ENCODE data around the gene CACNA2D3.

Gene CACNA2D3

GRCh38 chr3:54123003-54123775 lies 837 bp downstream of the CACNA2D3 start:
- peaks cover 2 to 5% of the 10 kb centered on the region in 2 donors for H3K4me1 ChIP-seq (ENCODE audit: control insufficient read depth in 2 of 2, insufficient read depth in 1 of 2, low read depth in 1 of 2, low read length in 2 of 2)
- no peak overlapping the region for H3K23ac ChIP-seq (ENCODE audit: low read depth, low read length, poor library complexity)
- no peak overlapping the region for H2BK120ac ChIP-seq (ENCODE audit: low read depth, low read length)
- no peak overlapping the region for H3K27ac ChIP-seq (replicated peaks; ENCODE audit: low read length)
- peak overlapping the region in 1 of 2 donors; percentile 81 for H3K4me3 ChIP-seq (ENCODE audit: low read length in 2 of 2)
- no CpG with 5 or more reads among the region's 32 CpGs for WGBS, 2 donors (ENCODE audit: extremely low coverage in 2 of 2, insufficient read length in 2 of 2, insufficient replicate concordance in 1 of 2)
- H3K9ac ChIP-seq (ENCODE audit: low read depth, low read length, poor library complexity): no peak overlapping the region
- H3K9me3 ChIP-seq (replicated peaks in 1 of 2; ENCODE audit: control insufficient read depth in 2 of 2, insufficient read depth in 1 of 2, low read depth in 1 of 2, low read length in 2 of 2): no peaks in the 10 kb centered on the region
- H2BK5ac ChIP-seq (ENCODE audit: low read length): no peak overlapping the region
- H3K18ac ChIP-seq (ENCODE audit: low read length): no peak overlapping the region
- no peaks in the 10 kb centered on the region for H3K36me3 ChIP-seq (replicated peaks in 1 of 2; ENCODE audit: control insufficient read depth in 2 of 2, insufficient read depth in 2 of 2, low read length in 2 of 2)
- H3K4ac ChIP-seq (ENCODE audit: low read length): no peak overlapping the region
- H4K8ac ChIP-seq (ENCODE audit: low read depth, low read length): no peak overlapping the region
- H2AK5ac ChIP-seq (ENCODE audit: low read depth, low read length): no peak overlapping the region
- H3K4me2 ChIP-seq (ENCODE audit: insufficient read depth, low read length, poor library complexity, severe bottlenecking): peak overlapping the region; percentile 80
- peak overlapping the region; percentile 42 for H2AFZ ChIP-seq (ENCODE audit: low read length)
- H3K14ac ChIP-seq (ENCODE audit: low read length): no peak overlapping the region
- H3K27me3 ChIP-seq (ENCODE audit: control insufficient read depth in 3 of 3, insufficient read depth in 3 of 3, low read depth in 1 of 3, low read length in 3 of 3): peaks cover 12 to 87% (median 57%) of the 10 kb centered on the region in 3 experiments
- no peak overlapping the region for H4K91ac ChIP-seq (ENCODE audit: low read depth, low read length, poor library complexity)
- DNase-seq (ENCODE audit: low spot score): no peak
- H2BK15ac ChIP-seq (ENCODE audit: low read length): no peak overlapping the region
- no peaks in the 10 kb centered on the region for H3K79me1 ChIP-seq (ENCODE audit: low read depth, low read length)
- no peak overlapping the region for H2BK12ac ChIP-seq (ENCODE audit: low read length)

GRCh38 chr3:54123776-54124196 lies 1.4 kb downstream of the CACNA2D3 start:
- Histone ChIP-seq H3K14ac (ENCODE audit: low read length) (no peak overlapping the region), H4K8ac (ENCODE audit: low read depth, low read length) (no peak overlapping the region), H2AK5ac (ENCODE audit: low read depth, low read length) (no peak overlapping the region), H3K36me3 (replicated peaks in 1 of 2; ENCODE audit: control insufficient read depth in 2 of 2, insufficient read depth in 2 of 2, low read length in 2 of 2) (no peaks in the 10 kb centered on the region), H2BK15ac (ENCODE audit: low read length) (no peak overlapping the region), H3K4me3 (ENCODE audit: low read length in 2 of 2) (no peak overlapping the region), H2BK120ac (ENCODE audit: low read depth, low read length) (no peak overlapping the region), H3K79me1 (ENCODE audit: low read depth, low read length) (no peaks in the 10 kb centered on the region), H2AFZ (ENCODE audit: low read length) (no peak overlapping the region), H3K4ac (ENCODE audit: low read length) (no peak overlapping the region), H2BK12ac (ENCODE audit: low read length) (no peak overlapping the region), H3K27ac (replicated peaks; ENCODE audit: low read length) (no peak overlapping the region), H2BK5ac (ENCODE audit: low read length) (no peak overlapping the region), H3K4me2 (ENCODE audit: insufficient read depth, low read length, poor library complexity, severe bottlenecking) (no peak overlapping the region), H4K91ac (ENCODE audit: low read depth, low read length, poor library complexity) (no peak overlapping the region), H3K23ac (ENCODE audit: low read depth, low read length, poor library complexity) (no peak overlapping the region), H3K27me3 (ENCODE audit: control insufficient read depth in 3 of 3, insufficient read depth in 3 of 3, low read depth in 1 of 3, low read length in 3 of 3) (peaks cover 12 to 88% (median 57%) of the 10 kb centered on the region in 3 experiments), H3K4me1 (ENCODE audit: control insufficient read depth in 2 of 2, insufficient read depth in 1 of 2, low read depth in 1 of 2, low read length in 2 of 2) (peaks cover 2 to 5% of the 10 kb centered on the region in 2 donors), H3K9ac (ENCODE audit: low read depth, low read length, poor library complexity) (no peak overlapping the region), H3K9me3 (replicated peaks in 1 of 2; ENCODE audit: control insufficient read depth in 2 of 2, insufficient read depth in 1 of 2, low read depth in 1 of 2, low read length in 2 of 2) (no peaks in the 10 kb centered on the region), H3K18ac (ENCODE audit: low read length) (no peak overlapping the region)
- no CpG with 5 or more reads among the region's 10 CpGs for WGBS, 2 donors (ENCODE audit: extremely low coverage in 2 of 2, insufficient read length in 2 of 2, insufficient replicate concordance in 1 of 2)
- DNase-seq (ENCODE audit: low spot score): no peak

- H3K27ac ChIP-seq (replicated peaks; ENCODE audit: low read length): no peak overlapping the region
- no peak overlapping the region for H3K4me3 ChIP-seq (ENCODE audit: low read length in 2 of 2)
- no peak overlapping the region for H4K91ac ChIP-seq (ENCODE audit: low read depth, low read length, poor library complexity)
- no peak overlapping the region for H3K14ac ChIP-seq (ENCODE audit: low read length)
- H3K9me3 ChIP-seq (replicated peaks in 1 of 2; ENCODE audit: control insufficient read depth in 2 of 2, insufficient read depth in 1 of 2, low read depth in 1 of 2, low read length in 2 of 2): no peaks in the 10 kb centered on the region
- H3K4me1 ChIP-seq (ENCODE audit: control insufficient read depth in 2 of 2, insufficient read depth in 1 of 2, low read depth in 1 of 2, low read length in 2 of 2): peaks cover 2 to 5% of the 10 kb centered on the region in 2 donors
- H2BK15ac ChIP-seq (ENCODE audit: low read length): no peak overlapping the region
- no peak overlapping the region for H2BK120ac ChIP-seq (ENCODE audit: low read depth, low read length)
- H3K27me3 ChIP-seq (ENCODE audit: control insufficient read depth in 3 of 3, insufficient read depth in 3 of 3, low read depth in 1 of 3, low read length in 3 of 3): peaks cover 10 to 85% (median 46%) of the 10 kb centered on the region in 3 experiments
- no peak overlapping the region for H3K4ac ChIP-seq (ENCODE audit: low read length)
- no CpG with 5 or more reads among the region's 4 CpGs for WGBS, 2 donors (ENCODE audit: extremely low coverage in 2 of 2, insufficient read length in 2 of 2, insufficient replicate concordance in 1 of 2)
- H3K4me2 ChIP-seq (ENCODE audit: insufficient read depth, low read length, poor library complexity, severe bottlenecking): no peak overlapping the region
- H3K18ac ChIP-seq (ENCODE audit: low read length): no peak overlapping the region
- H2BK12ac ChIP-seq (ENCODE audit: low read length): no peak overlapping the region
- no peak overlapping the region for H3K23ac ChIP-seq (ENCODE audit: low read depth, low read length, poor library complexity)
- no peak overlapping the region for H3K9ac ChIP-seq (ENCODE audit: low read depth, low read length, poor library complexity)
- DNase-seq (ENCODE audit: low spot score): no peak
- no peaks in the 10 kb centered on the region for H3K36me3 ChIP-seq (replicated peaks in 1 of 2; ENCODE audit: control insufficient read depth in 2 of 2, insufficient read depth in 2 of 2, low read length in 2 of 2)
- no peaks in the 10 kb centered on the region for H3K79me1 ChIP-seq (ENCODE audit: low read depth, low read length)
- H2BK5ac ChIP-seq (ENCODE audit: low read length): no peak overlapping the region
- H4K8ac ChIP-seq (ENCODE audit: low read depth, low read length): no peak overlapping the region
- no peak overlapping the region for H2AFZ ChIP-seq (ENCODE audit: low read length)
- H2AK5ac ChIP-seq (ENCODE audit: low read depth, low read length): no peak overlapping the region
Observed at GRCh38 chr3:54125300-54125699, 2.9 kb downstream of the CACNA2D3 start.

GRCh38 chr3:54126551-54126950 lies 4.2 kb downstream of the CACNA2D3 start:
- Histone ChIP-seq H3K14ac (ENCODE audit: low read length) (no peak overlapping the region), H3K9me3 (replicated peaks in 1 of 2; ENCODE audit: control insufficient read depth in 2 of 2, insufficient read depth in 1 of 2, low read depth in 1 of 2, low read length in 2 of 2) (no peaks in the 10 kb centered on the region), H2AK5ac (ENCODE audit: low read depth, low read length) (no peak overlapping the region), H3K9ac (ENCODE audit: low read depth, low read length, poor library complexity) (no peak overlapping the region), H3K18ac (ENCODE audit: low read length) (no peak overlapping the region), H3K4me3 (ENCODE audit: low read length in 2 of 2) (no peak overlapping the region), H3K27me3 (ENCODE audit: control insufficient read depth in 3 of 3, insufficient read depth in 3 of 3, low read depth in 1 of 3, low read length in 3 of 3) (peaks cover 8 to 73% (median 33%) of the 10 kb centered on the region in 3 experiments), H2BK12ac (ENCODE audit: low read length) (no peak overlapping the region), H2BK15ac (ENCODE audit: low read length) (no peak overlapping the region), H2BK120ac (ENCODE audit: low read depth, low read length) (no peak overlapping the region), H3K27ac (replicated peaks; ENCODE audit: low read length) (no peak overlapping the region), H3K23ac (ENCODE audit: low read depth, low read length, poor library complexity) (no peak overlapping the region), H4K91ac (ENCODE audit: low read depth, low read length, poor library complexity) (no peak overlapping the region), H2BK5ac (ENCODE audit: low read length) (no peak overlapping the region), H3K79me1 (ENCODE audit: low read depth, low read length) (no peaks in the 10 kb centered on the region), H3K4ac (ENCODE audit: low read length) (no peak overlapping the region), H2AFZ (ENCODE audit: low read length) (no peak overlapping the region), H3K4me2 (ENCODE audit: insufficient read depth, low read length, poor library complexity, severe bottlenecking) (no peak overlapping the region), H4K8ac (ENCODE audit: low read depth, low read length) (no peak overlapping the region), H3K36me3 (replicated peaks in 1 of 2; ENCODE audit: control insufficient read depth in 2 of 2, insufficient read depth in 2 of 2, low read length in 2 of 2) (no peaks in the 10 kb centered on the region), H3K4me1 (ENCODE audit: control insufficient read depth in 2 of 2, insufficient read depth in 1 of 2, low read depth in 1 of 2, low read length in 2 of 2) (peaks cover 0 to 3% of the 10 kb centered on the region in 2 donors)
- no CpG with 5 or more reads among the region's 7 CpGs for WGBS, 2 donors (ENCODE audit: extremely low coverage in 2 of 2, insufficient read length in 2 of 2, insufficient replicate concordance in 1 of 2)
- DNase-seq (ENCODE audit: low spot score): no peak

Measured in neuronal stem cell (in vitro differentiated cells).